Skin of body (tissue), 1 donor: Measurements from ENCODE around the gene PALM. TPM values are rescaled to one million over a fixed set of nuclear protein-coding genes. Genes with fewer than 3 reads are reported as not detected.

ENCODE experiments used
- total RNA-seq: library from RNA; depleted of rRNA; stranded (reverse); fragments of >200 nt; gene quantifications from one replicate; pipeline ENCODE4 v1.2.3, GENCODE V29; 2014

PALM gene
- total RNA-seq, 1 donor from 2014 or later = 25.4 TPM

Other genes starting within 250 kb of the PALM start
- gene SHC2, start 247.9 kb upstream of the PALM start, total RNA-seq = 7.1 TPM
- gene MADCAM1, start 212.4 kb upstream of the PALM start, total RNA-seq = 0.99 TPM
- gene TPGS1, start 201.4 kb upstream of the PALM start, total RNA-seq = 10.6 TPM
- gene CDC34, start 177.2 kb upstream of the PALM start, total RNA-seq = 44.1 TPM
- gene GZMM, start 164.9 kb upstream of the PALM start, total RNA-seq = 0.30 TPM
- 157 TPM for gene BSG, start 136.3 kb upstream of the PALM start, total RNA-seq
- gene HCN2, start 119.1 kb upstream of the PALM start, total RNA-seq = 0.59 TPM
- gene POLRMT, start 75.4 kb upstream of the PALM start, total RNA-seq = 15.6 TPM
- 1.4 TPM for gene FGF22, start 69.1 kb upstream of the PALM start, total RNA-seq
- 17.5 TPM for gene RNF126, start 45.7 kb upstream of the PALM start, total RNA-seq
- gene FSTL3, start 32.5 kb upstream of the PALM start, total RNA-seq = 21.0 TPM
- 0.69 TPM for gene PRSS57, start 13.5 kb upstream of the PALM start, total RNA-seq
- gene MISP, start 42.2 kb downstream of the PALM start, total RNA-seq = 1.2 TPM
- gene PTBP1, start 88.5 kb downstream of the PALM start, total RNA-seq = 106 TPM
- 0.89 TPM for gene PLPPR3, start 113.0 kb downstream of the PALM start, total RNA-seq
- 12.8 TPM for gene AZU1, start 118.9 kb downstream of the PALM start, total RNA-seq
- gene PRTN3, start 132.1 kb downstream of the PALM start, total RNA-seq = 28.9 TPM
- 24.0 TPM for gene ELANE, start 143.4 kb downstream of the PALM start, total RNA-seq
- 79.1 TPM for gene CFD, start 150.7 kb downstream of the PALM start, total RNA-seq
- gene MED16, start 184.3 kb downstream of the PALM start, total RNA-seq = 16.5 TPM
- gene RNU6-9, start 184.5 kb downstream of the PALM start, total RNA-seq = not detected
- gene R3HDM4, start 204.3 kb downstream of the PALM start, total RNA-seq = 28.7 TPM
- not detected for gene KISS1R, start 208.4 kb downstream of the PALM start, total RNA-seq
- 12.8 TPM for gene ARID3A, start 217.1 kb downstream of the PALM start, total RNA-seq